COLO668 (cell line): ENCODE measurements around the gene NBAS.
A peak's percentile ranks its signal among the peaks of the same experiment; 100 is the strongest.
"Not testable (repeated sequence)": the region's sequence is repeated elsewhere in the genome, so short reads cannot be mapped to it uniquely, and the experiment has no call there.

Experiments used
- DNase-seq: peaks from one replicate; lab custom pipeline; 2025; ENCODE audit not compliant: unreplicated experiment; lab: John Stamatoyannopoulos, UW

NBAS gene

GRCh38 chr2:15560140-15560987, 770 bp downstream of the NBAS start:
- DNase-seq, result peak; percentile 34

- DNase-seq, result no peak
Observed at GRCh38 chr2:15559379-15560139, 1.6 kb downstream of the NBAS start.

- DNase-seq, result no peak
Observed at GRCh38 chr2:15557887-15558311, 3.2 kb downstream of the NBAS start.

GRCh38 chr2:15556311-15556930, 4.7 kb downstream of the NBAS start:
- DNase-seq, result no peak

GRCh38 chr2:15555760-15556193, 5.4 kb downstream of the NBAS start:
- DNase-seq, result no peak

- no peak for DNase-seq
Observed at GRCh38 chr2:15554525-15555218, 6.5 kb downstream of the NBAS start.

- no peak for DNase-seq
Observed at GRCh38 chr2:15553951-15554350, 7.2 kb downstream of the NBAS start.

GRCh38 chr2:15553519-15553918, 7.6 kb downstream of the NBAS start:
- DNase-seq, result no peak

GRCh38 chr2:15548974-15549373, 12.2 kb downstream of the NBAS start:
- no peak for DNase-seq

- no peak for DNase-seq
Observed at GRCh38 chr2:15547115-15547876, 13.8 kb downstream of the NBAS start.

GRCh38 chr2:15546297-15547098, 14.6 kb downstream of the NBAS start:
- no peak for DNase-seq

- no peak for DNase-seq
Observed at GRCh38 chr2:15544227-15544626, 16.9 kb downstream of the NBAS start.

GRCh38 chr2:15543541-15543940, 17.6 kb downstream of the NBAS start:
- no peak for DNase-seq

GRCh38 chr2:15543053-15543452, 18.1 kb downstream of the NBAS start:
- no peak for DNase-seq

GRCh38 chr2:15542269-15542668, 18.9 kb downstream of the NBAS start:
- DNase-seq, result not testable (repeated sequence)

GRCh38 chr2:15540523-15540922, 20.6 kb downstream of the NBAS start:
- DNase-seq, result not testable (repeated sequence)

- no peak for DNase-seq
Observed at GRCh38 chr2:15539999-15540398, 21.1 kb downstream of the NBAS start.

GRCh38 chr2:15538792-15539191, 22.3 kb downstream of the NBAS start:
- no peak for DNase-seq

GRCh38 chr2:15533860-15534480, 27.2 kb downstream of the NBAS start:
- DNase-seq, result no peak
